HG03196 (cell line): Measurements from ENCODE around the gene ZNF398.
"Not testable (repeated sequence)": the region's sequence is repeated elsewhere in the genome, so short reads cannot be mapped to it uniquely, and the experiment has no call there.

Experiments used
- ATAC-seq: cut with Tn5 transposase; IDR thresholded peaks from one replicate; pipeline ENCODE4 v1.9.1; 2021; ENCODE audit not compliant: unreplicated experiment

Gene ZNF398

DNA sequence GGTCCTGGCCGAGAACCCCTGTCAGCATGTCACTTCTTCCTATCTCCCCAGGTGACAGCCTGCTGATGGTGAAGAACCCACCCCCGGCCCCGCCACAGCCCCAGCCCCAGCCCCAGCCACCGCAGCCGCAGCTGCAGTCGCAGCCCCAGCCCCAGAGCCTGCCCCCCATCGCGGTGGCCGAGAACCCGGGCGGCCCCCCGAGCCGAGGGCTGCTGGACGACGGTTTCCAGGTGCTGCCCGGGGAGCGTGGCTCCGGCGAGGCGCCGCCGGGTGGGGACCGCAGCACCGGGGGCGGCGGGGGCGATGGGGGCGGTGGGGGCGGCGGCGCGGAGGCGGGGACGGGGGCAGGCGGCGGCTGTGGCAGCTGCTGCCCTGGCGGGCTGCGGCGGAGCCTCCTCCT is 76.5 kb downstream of the ZNF398 start:
- ATAC-seq: no peak

DNA sequence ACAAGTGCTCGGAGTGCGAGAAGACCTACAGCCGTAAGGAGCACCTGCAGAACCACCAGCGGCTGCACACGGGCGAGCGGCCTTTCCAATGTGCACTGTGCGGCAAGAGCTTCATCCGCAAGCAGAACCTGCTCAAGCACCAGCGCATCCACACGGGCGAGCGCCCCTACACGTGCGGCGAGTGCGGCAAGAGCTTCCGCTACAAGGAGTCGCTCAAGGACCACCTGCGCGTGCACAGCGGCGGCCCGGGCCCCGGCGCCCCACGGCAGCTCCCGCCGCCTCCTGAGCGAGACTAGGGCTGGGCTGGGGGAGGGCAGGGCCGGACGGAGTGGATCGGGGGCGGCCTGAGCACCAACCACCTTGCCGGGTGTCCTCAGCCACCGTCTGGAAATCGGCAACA is 77.1 kb downstream of the ZNF398 start:
- no peak for ATAC-seq

DNA sequence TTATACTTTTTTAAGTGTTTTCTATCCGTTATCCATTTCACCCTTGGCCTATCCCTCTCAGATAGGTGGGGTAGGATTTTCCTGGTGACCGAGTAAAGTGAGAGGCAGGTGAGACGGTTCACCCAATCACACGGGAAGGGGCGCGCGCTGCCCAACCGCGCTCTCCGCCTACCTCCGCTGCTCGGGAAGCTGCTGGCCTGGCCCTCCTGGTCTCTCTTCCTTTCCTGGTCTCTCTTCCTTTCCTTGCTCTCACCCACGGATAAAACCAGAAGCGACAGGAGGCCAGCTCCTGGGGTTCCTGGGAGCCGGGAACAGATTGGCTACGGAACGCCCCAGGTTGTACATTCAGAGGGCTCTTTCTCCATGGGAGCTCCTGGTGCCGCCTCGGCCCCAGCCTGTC is 77.9 kb downstream of the ZNF398 start:
- no peak for ATAC-seq

DNA sequence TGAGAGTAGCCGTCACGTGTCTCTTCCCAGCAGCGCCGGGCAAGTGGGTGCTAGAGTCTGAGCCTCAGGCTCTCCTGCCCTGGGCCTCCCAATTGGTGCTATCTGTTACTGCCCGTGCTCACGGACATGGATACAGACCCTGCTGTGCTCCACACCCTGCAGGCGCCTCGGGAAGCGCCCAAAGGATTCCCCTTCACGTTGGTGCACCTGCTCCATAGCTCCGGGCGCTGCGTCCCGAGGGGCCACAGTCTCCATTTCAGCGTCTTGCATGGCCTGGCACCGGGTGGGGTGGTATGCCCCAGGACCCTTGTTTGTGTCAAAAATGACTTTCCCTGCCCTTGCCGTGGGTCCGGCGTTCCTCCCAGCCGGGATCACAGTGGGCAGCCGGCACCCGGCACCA is 78.4 kb downstream of the ZNF398 start:
- no peak for ATAC-seq

DNA sequence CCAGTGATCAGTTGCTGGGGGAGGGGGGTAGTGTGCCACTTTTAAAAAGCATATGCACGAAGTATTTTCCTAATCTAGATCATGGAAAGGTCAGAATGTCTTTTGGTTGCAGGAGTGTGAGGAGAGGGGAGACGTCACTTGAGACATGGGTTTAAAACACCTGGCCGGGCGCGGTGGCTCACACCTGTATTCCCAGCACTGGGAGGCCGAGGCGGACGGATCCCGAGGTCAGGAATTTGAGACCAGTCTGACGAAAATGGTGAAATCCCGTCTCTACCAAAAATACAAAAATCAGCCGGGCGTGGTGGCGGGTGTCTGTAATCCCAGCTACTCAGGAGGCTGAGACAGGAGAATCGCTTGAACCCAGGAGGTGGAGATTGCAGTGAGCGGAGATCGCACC is 79.1 kb downstream of the ZNF398 start:
- not testable (repeated sequence) for ATAC-seq

DNA sequence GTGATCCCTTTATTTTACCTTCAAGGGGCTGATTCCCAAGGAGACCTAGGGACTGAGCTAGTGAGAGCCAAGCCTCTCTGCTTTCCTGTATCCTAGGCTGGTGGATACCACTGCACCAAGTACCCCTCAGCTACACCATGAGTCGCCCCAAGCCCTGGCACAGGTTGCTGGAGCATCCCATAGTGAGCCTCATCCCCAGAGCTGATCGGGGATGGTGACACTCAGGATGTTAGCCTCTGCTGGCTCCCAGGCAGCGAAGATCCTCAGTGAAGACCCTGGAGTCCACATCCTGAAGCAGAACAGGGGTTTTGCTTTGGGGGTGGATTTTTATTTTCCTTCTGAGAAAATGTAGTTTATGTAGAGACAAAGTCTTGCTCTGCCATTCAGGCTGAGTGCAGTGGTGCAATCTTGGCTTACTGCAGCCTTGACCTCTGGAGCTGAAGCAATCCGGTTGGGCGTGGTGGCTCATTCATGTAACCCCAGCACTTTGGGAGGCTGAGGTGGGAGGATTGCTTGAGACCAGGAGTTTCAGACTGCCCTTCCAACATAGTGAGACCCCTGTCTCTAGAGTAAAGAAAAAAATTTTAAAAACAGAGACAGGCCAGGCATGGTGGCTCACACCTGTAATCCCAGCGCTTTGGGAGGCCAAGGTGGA is 79.7 kb downstream of the ZNF398 start:
- ATAC-seq: no peak

DNA sequence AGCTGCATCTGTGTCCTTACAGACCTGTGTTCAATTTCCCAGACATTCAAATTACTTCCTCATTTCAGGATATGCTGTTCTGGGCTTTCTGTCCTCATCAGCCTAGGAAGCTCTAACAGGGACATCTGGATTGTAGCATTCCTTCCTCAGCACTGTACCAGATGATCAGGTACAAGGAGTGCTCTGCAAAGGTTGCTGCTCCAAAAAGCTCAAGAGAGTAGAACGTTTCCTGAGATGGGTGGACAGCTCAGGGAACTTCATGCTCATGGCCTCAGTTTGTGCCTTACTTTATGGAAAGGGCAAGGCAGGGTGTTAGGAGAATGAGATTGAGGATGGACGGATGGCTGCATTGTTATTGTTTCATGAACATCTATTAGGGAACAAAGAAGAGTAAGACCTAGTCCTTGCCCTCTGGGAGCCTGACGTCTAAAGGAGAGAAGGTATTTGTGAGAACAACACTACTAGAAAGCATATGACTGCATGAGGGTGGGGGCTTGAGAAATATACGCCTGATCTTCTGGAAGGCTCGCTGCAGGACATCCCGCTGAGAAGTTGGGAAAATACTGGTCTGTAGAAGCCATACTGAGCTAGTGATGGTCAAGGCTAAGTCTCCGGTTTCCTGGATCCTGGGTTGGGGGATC is 81.7 kb downstream of the ZNF398 start:
- ATAC-seq: no peak

DNA sequence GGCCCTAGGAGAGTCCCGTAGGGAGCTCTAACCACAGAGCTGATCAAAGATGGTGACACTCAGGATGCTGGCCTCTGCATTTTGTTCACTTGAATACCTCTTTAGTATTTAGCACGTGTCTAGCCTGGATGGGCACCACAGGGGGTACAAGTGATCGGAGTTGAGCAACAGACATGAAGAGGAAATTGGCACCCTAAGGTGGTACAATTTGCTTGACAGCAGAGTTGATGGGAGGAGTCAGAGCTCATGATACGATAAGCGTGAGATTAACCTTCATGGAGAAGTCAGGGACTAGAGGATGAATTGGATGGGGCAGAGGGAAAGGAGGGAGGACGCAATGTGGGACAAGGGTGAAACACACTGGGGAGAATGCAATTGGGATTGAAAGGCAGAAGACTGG is 82.3 kb downstream of the ZNF398 start:
- ATAC-seq: no peak

DNA sequence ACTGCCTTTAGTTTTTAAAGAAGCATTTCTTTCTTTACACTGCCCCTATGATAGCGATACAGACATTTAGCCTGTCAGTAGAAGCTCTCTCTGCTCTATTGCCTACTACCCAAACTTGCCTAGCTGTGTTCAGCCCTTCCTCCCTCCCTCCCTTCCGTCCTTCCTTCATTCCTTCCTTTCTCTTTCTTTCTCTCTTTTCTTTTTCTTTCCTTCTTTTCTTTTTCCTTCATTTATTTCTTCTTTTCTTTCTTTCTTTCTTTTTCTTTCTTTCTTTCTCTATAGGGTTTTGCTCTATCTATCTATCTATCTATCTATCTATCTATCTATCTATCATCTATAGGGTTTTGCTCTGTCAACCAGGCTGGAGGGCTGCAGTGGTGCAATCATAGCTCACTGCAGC is 85.1 kb downstream of the ZNF398 start:
- ATAC-seq: no peak
